ENCODE measurements around the gene TANC1.

- TF ChIP-seq CTCF (IDR thresholded peaks at IDR 0.05): no peak
- TF ChIP-seq ZFX (IDR thresholded peaks at IDR 0.05; ENCODE audit: borderline replicate concordance): no peak
Observed at GRCh38 chr2:159078443-159078842, 110.0 kb downstream of the TANC1 start.
